Measurements from ENCODE around the gene NRAP.

The NRAP gene

DNA sequence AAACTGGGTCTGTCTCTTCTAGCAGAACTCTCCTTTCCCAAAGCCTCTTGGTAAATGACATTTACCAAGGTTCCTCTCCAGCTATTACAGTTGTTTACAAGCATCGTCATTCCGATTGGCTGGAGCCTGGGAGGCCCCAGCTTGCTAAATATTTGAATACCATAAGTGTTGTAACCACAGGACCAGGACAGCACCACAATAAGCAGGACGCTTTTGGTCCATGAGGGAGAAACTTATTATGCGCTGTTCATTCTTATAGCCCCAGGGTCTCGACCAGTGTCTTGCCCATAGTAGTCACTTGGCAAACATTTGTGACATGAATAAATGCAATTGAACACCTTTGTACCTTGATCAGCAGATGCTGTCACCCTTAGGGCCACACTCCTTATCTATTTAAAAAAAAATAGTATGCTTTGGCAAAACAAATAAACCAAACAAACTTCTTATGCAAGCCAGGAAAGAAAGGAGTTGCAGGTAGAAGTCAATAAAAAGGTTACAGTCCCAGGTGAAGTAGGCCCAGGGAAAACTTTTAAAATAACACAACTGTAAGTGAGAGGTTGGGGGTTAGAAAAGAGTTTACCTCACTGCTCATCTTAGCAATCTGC lies 32.8 kb downstream of the NRAP start:
- DNase-seq, result no peak

DNA sequence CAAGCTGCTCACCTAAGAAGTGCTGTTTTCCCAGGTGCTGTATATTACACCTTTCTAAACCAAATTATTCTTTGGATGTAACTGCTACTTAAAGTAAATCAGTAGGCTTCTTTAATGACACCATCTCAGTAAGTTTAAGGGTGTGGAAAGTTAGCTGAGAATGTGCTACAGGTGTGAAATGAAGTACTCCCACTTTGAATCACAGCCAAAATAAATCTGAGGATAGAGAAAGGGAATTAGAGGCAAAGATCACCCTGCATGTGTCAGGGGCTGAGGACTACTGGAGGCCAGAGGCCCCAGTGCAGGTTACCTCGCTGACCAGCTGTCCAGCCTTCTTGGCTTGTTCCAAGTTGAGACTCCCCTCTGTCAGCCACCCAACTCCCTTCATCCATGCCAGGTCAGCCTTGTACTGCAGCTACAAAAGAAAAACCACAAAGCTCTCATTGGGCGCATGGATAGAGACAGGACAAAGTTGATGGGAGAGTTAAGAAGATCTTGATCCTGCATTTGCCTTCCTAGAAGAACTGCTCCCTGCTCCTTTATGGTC lies 35.2 kb downstream of the NRAP start:
- DNase-seq, result no peak

DNA sequence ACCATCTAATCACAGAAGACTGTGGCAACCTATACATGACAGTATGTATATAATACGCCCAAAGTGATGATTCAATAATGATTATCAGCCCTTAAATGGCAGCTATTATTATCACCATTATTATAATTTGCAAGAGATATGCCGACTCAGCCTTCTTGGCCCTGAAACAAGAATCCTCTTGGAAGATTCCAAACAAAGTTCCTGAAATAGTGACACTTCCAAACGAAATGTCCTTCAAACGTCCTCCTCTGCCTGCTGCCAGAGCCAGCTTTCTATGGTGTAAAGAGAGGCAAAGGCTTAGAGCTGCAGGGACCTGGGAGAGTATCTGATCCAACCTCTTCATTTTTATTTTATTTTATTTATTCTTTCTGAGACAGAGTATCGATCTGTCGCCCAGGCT lies 36.0 kb downstream of the NRAP start:
- no peak for DNase-seq

DNA sequence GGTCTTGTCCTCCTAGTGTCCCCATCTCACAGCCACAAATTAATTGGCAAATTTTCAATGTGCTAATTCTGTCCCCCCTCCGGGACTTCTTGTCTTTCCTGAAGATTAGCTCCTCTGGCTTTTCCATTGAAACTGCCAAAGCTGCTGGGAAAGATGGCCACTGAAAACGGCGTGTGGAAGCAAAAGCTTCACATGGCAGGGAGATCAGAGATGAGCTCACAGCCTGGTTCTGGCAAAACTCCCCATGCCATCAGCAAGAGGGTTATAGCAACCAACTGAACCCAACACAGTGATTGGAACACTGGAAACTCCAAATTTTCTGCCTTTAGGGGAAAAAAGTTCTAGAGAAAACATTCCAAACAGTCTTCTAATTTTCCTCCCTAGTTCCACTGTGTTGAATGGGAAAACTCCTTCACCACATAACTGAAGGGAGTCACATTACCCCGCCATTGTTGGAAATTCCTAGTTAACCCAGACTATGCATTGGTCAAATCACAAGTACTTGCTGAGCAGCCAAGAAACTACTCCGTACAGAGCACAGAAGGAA lies 37.0 kb downstream of the NRAP start:
- no peak for DNase-seq

DNA sequence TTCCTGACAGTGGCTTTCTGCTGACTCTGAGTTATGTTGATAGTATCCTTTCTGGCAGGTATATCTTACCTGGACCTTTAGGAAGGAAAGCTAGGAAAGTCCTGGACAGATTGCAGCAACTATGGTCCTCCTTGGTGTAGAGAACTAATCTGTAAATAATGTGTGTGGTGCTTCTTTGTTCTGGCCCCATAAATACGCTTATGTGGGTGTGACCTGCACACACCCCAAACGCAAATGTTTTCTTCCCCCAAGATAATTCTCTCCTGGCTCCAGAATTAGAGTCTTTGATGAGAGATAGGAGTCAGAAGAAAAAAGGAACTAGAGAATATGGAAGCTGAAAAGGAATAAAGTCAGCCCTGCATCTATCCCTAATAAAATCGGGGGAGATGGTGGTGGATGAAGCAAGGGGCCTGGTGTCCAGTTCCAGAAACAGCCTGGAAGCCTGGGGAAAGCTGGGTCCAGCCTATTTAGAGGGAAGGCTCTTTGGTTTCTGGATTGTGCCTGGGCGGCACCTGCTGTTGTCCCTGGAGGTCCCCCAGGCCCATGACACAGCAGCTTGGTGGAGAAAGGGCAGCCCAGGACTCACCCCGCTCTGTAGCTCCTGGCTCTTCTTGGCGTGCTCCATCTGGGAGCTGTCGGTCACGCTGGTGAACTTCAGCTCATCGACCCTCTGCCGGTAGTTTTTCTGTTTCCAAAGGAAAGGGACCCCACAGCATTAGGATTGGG lies 38.2 kb downstream of the NRAP start:
- no peak for DNase-seq

DNA sequence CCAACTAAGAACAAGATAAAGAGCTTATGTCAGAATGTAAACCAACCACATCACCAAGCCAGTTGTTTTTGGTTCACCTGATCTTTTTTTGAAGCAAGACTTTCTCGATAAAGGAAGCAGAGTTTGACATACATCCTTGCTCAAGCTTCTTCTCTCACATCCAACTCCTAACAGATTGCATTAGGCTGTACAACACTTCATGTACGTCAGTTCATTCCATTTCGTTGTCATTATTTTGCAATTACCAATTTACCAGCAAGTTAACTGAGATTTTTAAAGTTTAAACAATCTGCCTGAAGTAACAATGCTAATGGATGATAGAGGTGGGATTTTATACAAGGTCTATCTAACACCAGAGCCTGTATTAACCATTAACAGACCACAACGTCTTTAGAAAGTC lies 41.0 kb downstream of the NRAP start:
- no peak for DNase-seq

DNA sequence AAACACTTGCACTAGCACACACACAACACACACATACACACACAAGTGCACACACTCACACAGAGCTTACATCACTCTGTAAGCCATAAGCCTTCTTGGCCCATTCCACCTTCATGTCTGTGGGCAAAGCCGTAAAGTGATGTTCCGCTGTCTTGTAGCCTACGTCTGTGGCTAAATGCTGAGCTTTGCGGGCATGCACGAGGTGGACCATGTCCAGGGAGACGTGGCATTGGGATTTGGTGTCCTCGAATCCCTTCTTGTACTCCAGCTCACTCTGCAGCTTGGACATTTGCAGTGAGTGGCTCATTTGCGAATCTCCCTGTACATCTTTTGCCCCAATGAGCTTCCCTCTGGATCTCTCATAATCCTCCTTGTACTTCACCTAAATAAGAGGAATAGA lies 42.0 kb downstream of the NRAP start:
- no peak for DNase-seq

DNA sequence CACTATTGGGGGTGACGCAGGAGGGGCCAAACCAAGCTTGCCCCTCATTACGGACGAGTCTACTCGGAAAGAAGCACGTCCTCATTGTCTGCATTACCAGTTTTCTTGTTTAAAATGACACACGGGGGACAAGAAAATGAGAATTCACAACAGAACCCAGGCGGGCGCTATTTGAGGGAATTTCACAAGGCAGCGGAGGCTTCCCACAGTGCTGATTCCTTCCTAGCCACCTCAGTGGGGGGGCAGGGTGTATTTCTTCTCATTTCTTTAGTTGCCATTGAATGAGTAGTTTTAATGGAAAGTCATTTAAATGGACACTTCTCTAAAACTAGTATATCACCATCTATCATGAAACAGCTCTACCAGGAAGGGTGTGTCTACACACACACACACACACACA lies 42.9 kb downstream of the NRAP start:
- DNase-seq, result no peak

DNA sequence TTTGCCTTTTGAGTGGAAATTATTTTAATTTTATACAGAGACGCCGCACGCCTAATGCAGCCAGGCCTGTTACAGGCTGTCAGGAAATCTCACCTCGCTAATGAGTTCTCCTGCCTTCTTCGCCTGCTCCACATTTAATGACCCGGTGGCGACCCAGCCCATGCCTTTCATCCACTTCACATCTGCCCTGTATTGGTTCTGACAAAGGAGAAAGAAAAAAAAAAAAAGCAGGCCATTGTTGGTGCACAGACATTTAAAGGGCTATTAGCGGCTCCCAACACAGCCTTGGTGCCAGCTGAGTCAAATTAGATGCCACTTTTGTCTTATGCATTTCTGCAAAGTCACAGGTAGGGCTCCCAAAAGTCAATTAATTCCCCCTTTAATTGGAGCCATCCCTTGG lies 43.3 kb downstream of the NRAP start:
- no peak for DNase-seq

DNA sequence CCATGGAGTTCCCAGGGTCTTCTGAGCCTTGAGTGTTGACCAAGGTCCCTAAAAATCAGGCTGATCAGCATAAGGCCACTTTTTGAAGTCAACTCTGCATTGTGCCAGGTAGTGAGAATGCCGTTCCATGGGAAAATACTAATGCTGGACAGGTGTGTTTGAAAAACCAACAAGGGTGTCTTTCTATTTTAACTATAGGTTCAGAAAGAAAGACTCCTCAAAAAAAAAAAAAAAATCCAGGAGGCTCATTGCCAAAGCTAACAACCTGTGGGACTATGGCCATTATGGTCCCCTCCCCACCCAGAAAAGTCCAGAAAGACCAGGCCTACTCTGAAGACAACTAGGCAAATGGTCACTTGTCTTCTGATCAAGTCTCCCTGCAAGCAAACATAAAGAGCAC lies 44.4 kb downstream of the NRAP start:
- no peak for DNase-seq

DNA sequence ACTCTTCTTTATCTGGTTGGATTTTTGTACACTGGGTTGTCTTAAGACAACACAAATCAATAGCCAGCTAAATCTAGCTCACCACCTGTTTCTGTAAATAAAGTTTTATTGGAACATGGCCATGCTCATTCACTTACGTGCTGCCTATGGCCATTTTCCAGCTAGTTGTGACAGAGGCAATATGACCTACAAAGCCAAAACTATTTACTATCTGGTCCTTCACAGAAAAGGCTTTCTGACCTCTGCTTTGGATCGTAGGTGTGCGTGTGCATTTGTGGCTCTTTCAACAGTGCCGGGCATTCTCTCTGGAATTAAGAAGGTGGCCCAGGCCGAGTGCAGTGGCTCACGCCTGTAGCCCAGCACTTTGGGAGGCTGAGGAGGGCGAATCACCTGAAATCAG lies 45.5 kb downstream of the NRAP start:
- no peak for DNase-seq

DNA sequence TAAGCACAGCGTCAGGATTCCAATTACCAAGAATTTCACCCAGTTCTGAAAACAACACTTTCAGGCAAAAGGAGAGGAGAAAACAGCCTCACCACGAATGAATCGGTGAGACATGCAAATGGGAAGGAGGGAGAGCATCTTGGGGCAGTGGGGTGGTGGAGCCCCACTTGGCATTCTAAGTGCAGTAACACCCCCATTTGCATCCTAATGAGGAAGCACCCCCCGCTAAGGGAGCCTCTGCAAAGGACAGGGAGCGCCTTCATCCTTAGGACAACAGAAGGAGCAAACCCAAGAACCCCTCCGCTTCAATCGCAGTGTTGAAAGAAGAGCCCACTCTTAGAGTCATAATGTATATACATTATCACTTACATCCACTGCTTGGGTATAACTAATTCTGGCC lies 46.8 kb downstream of the NRAP start:
- no peak for DNase-seq

DNA sequence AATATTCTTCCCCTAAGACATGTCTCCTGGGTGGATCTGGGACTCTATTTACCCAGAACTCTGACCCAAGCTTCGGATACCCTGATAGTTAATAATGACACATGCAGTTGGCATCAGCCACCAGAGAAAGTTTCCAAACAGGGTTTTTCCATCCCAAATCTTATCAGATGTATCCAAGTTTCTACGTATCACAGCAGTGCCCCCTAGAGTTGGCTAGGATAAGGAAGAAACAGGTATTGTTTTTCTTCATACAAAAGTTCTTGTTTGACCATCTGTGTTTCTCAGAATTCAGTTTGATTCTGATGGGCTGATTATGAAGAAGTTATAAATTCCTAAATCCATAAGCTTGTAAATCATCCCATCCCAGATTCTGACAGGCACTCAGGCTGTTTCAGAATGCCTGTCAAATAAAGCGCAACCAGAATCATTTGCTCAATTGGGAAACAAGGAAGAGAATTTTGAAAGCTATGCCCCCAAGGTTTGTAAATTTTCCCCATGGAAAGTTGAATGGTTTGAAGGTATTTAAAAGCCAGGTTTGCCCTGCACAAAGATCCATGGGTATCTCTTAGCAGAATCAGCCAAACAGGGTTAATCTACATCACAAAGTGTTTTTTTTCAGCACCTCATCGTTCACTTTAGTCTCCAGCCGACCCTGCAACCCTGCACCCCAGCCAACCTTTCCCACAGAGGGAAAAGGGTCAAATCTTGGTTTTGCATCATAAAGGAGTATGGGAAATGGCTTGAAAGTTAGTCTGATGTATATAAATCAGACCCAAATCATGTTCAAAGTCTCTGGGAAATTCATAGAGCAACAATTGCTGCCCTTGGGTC lies 47.4 kb downstream of the NRAP start:
- no peak for DNase-seq

DNA sequence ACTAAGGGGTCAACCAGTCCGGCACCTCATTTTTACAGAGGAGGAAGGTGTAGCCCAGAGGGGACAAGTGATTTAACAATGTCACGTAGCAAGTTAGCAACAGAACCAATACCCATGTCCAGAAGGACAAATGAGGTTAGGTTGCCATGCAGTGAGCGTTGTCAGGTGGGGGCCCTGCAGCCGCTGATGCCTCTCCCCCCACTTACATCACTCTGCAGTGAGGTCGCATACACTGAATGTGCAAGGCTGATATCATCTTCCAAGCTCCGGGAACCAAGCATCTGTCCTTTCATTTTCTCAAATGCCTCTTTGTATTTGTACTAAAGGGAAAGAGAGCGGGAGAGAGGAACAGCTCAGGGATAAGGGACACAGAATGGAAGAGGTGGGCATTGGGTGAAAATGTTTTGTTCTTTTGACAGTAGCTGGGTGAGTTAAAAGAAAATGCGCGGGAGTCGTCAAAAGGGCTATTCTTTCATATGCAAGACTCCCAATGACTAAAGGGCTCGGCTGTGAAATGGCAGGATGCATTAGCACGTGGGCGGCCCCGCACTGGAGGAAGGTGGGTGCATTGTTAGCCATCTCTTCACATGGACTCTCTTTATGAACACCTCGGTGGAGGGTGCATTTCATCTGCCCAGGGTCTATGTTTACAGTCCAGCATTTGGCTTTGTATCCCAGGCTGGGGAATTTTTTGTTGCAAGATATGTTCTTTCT lies 49.7 kb downstream of the NRAP start:
- no peak for DNase-seq

DNA sequence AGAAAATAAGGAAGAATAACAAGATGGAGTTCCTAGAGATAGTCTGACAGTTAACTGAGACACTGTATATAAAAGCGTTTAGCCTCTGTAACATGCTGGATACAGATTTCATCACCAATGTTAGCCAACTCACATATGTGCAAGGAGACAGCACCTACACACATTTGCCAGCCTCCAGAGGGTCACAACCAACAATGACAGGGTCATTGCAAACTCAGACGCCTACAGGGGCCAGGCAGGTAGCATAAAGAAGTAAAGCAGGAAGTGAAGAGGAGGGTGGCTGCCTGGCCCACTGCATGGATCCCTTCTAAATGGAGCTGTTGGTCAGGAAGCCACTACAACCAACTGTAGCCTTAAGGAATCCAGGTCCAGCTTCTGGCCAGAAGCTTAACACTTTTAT lies 50.4 kb downstream of the NRAP start:
- no peak for DNase-seq

DNA sequence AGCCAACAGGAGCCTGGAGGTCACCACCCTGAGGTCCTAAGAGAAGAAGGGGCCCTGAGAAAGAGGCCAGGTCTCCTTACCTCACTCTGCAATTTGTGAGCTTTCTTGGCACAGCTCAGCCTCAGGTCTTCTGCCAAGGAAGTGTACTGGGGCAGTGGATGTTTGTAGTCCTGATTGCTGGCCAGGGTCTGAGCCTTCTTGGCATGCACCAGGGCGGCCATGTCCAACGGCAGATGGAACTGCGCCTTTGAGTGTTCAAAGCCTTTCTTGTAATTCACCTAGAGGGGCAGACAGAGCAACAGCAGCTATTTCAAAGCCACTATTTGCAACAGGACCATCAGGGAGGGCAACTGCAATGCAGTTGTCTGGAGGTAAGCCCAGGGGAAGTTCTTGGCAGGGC lies 51.7 kb downstream of the NRAP start:
- no peak for DNase-seq

DNA sequence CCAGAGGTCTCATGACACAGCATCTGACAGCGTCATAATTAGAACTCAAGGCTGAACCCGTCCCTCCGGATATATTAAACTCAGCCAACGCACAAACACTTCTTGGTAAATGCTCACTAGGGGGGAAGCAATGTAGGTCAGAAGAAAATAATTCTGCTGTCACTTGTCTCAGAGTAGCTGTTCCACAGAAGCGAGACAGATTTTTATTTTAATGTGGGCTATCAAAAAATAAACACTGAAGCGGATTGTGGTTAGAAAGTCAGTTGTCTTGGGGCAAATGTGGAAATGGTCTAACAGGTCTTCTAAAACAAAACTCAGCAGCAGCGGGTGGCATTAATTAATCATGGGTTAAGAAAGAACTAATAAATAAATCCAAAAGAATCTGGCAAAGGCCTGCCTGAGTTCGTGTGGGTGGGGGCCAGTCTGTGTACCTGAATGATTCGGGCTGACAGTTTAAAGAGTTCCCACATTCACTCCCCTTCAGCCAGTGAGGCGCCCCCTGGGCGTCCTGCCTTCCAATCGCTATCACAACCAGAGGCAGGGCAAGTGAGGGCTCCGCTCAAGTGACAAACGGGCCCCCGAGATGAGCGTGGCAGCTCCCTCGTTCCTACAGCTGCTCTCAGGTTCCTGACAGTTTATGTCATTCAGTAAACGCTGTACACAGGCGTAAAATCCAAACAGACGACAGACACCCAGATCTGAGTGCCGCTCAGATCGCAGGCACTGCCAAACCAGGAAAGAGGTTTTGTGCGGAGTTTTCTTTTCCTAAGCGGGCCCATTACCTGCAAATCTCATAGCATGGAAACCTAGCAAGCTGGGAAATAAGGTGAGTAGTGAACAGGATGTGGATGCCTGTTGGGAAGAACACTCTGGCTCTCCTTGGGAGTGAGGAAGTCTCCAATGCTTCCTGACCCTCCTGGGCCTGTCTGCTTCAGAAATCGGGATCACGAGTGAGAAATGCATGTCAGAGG lies 52.9 kb downstream of the NRAP start:
- no peak for DNase-seq

DNA sequence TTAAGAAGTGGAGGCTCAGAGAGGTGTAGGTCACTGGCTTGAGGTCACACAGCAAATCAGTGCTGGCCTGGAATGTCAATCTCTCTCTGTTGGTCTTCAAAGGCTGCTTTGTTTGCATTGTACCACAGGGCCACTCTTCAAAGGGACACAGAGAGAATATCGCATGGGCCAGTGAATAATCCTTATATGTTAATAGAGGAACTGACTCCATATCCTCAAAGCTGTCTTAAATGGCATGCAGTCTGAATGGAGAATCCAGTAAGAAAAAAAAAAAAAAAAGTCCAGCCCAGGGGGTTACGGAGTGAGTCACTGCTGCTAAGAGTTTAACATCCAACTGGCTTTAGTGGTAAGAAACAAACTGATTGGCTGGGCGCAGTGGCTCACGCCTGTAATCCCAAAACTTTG lies 54.1 kb downstream of the NRAP start:
- no peak for DNase-seq

DNA sequence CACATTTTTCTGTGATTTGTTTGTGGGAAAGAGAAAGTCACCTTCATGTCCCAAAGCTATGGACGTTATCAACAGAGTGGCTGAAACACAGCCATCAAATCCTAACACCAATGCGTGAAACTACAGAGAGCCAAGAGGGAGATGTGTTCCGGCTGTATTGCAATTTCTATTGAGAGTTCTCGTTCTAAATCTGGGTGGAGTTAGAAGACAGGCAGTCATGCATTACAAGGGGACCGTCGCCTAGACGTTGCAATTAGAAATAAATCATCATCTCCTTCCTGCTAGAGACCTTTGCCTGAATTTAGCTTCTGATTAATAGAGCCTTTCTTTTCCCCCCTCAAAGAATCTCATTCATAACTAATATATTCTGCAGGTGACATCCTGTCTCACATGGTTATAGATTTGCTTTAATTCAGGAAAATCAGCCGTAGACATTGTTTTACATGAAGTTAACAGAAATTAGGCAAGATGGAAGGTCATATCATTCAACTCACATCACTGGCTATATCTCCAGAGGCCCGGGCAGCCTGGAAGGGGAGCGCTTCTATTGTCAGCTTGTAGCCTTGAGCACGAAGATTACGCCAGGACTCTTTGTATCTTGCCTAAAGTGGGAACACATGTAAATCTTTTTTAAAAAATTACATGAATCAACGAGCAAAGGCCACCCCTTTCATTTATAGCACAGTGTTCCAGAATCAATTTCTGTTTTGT lies 58.4 kb downstream of the NRAP start:
- DNase-seq, result no peak

DNA sequence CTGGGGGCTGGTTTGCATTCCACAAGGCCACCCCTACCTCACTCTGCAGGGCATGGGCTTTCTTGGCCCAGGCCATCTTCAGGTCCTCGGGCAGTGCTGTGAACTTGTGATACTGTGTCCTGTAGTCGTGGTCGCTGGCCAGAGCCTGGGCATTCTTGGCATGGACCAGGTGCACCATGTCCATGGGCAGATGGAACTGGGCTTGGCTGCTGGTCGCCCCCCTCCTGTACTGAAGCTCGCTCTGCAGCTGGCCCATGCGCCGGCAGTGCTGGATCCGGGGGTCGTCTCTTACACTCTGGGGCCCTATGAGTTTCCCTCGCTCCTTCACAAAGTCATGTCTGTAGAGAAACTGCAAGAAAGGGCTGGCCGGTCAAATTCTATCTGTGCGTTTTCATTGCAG lies 59.3 kb downstream of the NRAP start:
- no peak for DNase-seq

Measured in NCI-H2029 (cell line).